ENCODE data around the gene PRSS16. TPM values are rescaled to one million over a fixed set of nuclear protein-coding genes. Genes with fewer than 3 reads are reported as not detected.

PRSS16 gene
- total RNA-seq, 1 donor from 2014 or later: 1.8 TPM

DNA sequence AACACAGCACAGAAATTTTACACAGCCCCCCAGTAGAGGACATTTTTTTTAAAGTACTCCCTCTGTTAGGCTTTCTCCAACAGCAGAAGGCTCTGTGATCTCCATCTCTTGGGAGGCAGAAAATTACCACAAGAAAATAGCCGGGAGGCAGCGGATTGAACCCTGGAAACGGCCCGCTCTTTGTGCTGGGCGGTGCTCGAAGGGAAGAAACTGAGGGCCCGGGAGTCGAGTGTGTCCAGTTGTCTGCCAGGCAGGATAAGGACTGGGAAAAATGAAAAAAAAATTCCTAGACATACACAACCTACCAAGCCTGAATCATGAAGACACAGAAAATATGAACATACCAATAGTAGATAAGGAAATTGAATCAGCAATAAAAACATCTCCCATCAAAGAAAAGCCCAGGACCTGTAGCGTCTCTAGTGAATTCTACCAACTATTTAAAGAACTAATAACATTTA, 33.1 kb downstream of the PRSS16 start:
- Mint-ChIP-seq H3K27ac (ENCODE audit: unreplicated experiment) (peak overlapping the region; percentile 65), H3K27me3 (ENCODE audit: low read depth) (peaks cover 29% of the 10 kb centered on the region), H3K4me1 (ENCODE audit: low read depth) (peaks cover 23% of the 10 kb centered on the region), H3K36me3 (ENCODE audit: low read depth) (peaks cover 2% of the 10 kb centered on the region), H3K4me3 (ENCODE audit: unreplicated experiment) (peak overlapping the region; percentile 84), H3K9me3 (ENCODE audit: low read depth) (no peaks in the 10 kb centered on the region)
- DNase-seq (ENCODE audit: low spot score): no peak
- TF ChIP-seq, protein P1, sequence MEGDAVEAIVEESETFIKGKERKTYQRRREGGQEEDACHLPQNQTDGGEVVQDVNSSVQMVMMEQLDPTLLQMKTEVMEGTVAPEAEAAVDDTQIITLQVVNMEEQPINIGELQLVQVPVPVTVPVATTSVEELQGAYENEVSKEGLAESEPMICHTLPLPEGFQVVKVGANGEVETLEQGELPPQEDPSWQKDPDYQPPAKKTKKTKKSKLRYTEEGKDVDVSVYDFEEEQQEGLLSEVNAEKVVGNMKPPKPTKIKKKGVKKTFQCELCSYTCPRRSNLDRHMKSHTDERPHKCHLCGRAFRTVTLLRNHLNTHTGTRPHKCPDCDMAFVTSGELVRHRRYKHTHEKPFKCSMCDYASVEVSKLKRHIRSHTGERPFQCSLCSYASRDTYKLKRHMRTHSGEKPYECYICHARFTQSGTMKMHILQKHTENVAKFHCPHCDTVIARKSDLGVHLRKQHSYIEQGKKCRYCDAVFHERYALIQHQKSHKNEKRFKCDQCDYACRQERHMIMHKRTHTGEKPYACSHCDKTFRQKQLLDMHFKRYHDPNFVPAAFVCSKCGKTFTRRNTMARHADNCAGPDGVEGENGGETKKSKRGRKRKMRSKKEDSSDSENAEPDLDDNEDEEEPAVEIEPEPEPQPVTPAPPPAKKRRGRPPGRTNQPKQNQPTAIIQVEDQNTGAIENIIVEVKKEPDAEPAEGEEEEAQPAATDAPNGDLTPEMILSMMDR (IDR thresholded peaks at IDR 0.05): no peak

DNA sequence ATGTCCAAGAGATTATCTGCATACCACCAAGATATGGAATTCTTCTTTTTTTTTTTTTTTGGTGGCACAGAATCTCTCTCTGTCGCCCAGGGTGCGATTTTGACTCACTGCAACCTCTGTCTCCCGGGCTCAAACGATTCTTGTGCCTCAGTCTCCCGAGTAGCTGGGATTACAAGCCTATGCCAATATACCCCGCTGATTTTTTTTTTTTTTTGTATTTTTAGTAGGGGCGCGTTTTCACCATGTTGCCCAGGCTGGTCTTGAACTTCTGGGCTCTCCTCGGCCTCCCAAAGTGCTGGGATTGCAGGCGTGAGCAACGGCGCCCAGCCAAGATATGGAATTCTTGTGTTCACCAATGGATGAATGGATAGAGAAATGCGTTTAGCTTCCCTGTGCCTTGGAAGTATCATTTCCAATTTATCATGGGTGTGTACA, 33.6 kb downstream of the PRSS16 start:
- H3K9me3 Mint-ChIP-seq (ENCODE audit: low read depth): no peaks in the 10 kb centered on the region
- H3K4me1 Mint-ChIP-seq (ENCODE audit: low read depth): peaks cover 20% of the 10 kb centered on the region
- H3K4me3 Mint-ChIP-seq (ENCODE audit: unreplicated experiment): peak overlapping the region; percentile 84
- H3K27ac Mint-ChIP-seq (ENCODE audit: unreplicated experiment): no peak overlapping the region
- TF ChIP-seq, protein P1 (IDR thresholded peaks at IDR 0.05): no peak
- no peak for DNase-seq (ENCODE audit: low spot score)
- peaks cover 1% of the 10 kb centered on the region for H3K36me3 Mint-ChIP-seq (ENCODE audit: low read depth)
- peaks cover 27% of the 10 kb centered on the region for H3K27me3 Mint-ChIP-seq (ENCODE audit: low read depth)

DNA sequence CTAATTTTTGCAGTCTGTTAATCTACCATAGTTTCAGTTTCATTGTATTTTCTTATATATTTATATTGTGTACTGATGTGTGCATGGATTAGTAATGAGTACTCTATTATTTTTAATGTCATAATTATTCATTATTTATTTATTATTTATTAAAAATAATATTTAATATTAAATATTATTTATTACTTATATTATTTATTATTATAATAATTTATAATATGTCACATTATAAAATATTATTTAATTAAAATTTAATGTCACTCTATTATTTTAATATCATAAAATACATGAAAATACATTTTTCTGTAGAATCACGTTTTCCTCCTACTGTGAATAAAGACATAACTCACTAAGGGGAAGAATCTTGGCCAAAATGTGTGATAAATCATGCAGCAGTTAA, 34.1 kb downstream of the PRSS16 start:
- Mint-ChIP-seq H3K4me1 (ENCODE audit: low read depth) (peaks cover 20% of the 10 kb centered on the region), H3K9me3 (ENCODE audit: low read depth) (peaks cover 3% of the 10 kb centered on the region), H3K4me3 (ENCODE audit: unreplicated experiment) (peak overlapping the region; percentile 84), H3K36me3 (ENCODE audit: low read depth) (no peaks in the 10 kb centered on the region), H3K27me3 (ENCODE audit: low read depth) (peaks cover 27% of the 10 kb centered on the region), H3K27ac (ENCODE audit: unreplicated experiment) (no peak overlapping the region)
- no peak for DNase-seq (ENCODE audit: low spot score)
- TF ChIP-seq, protein P1 (IDR thresholded peaks at IDR 0.05): no peak

DNA sequence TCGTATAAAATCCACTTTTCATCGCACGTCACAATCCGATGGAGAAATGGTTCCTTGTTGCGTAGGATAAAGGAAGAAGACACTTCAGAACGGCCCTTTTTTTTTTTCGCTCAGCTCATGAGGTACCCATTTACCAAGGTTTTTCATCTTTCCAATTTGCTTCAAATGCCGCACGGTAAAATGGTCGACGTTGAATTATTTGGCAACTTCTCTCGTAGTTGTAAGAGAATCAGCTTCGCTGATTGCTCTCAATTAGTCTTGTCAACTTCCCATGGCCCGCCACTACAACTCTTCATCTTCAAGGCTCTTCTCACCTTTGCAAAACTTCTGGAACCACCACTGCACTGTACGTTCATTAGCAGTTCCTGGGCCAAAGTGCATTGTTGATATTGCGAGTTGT, 35.8 kb downstream of the PRSS16 start:
- Mint-ChIP-seq H3K27ac (ENCODE audit: unreplicated experiment) (no peak overlapping the region), H3K9me3 (ENCODE audit: low read depth) (peaks cover 3% of the 10 kb centered on the region), H3K4me1 (ENCODE audit: low read depth) (peaks cover 28% of the 10 kb centered on the region), H3K36me3 (ENCODE audit: low read depth) (no peaks in the 10 kb centered on the region), H3K4me3 (ENCODE audit: unreplicated experiment) (no peak overlapping the region), H3K27me3 (ENCODE audit: low read depth) (peaks cover 27% of the 10 kb centered on the region)
- TF ChIP-seq, protein P1 (IDR thresholded peaks at IDR 0.05): no peak
- DNase-seq (ENCODE audit: low spot score): no peak

DNA sequence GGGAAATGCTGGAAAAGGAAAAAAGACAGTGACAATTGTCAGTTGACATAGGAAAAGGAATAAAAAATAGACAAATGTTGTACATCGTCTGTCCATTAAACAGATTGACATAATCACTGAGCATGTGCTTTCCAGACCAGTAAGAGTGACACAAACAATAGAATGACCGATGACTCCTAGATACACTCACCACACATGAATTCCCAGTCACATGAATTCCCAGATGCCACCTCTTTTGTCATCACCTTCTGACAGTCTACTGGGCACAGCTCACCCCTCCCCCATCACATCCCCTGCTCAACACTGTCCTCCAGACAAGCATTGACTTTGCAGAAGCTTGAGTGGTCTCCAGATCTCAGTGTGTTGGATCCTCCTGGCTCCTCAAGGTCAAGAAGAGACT, 38.6 kb downstream of the PRSS16 start:
- TF ChIP-seq, protein P1 (IDR thresholded peaks at IDR 0.05): no peak
- H3K27ac Mint-ChIP-seq (ENCODE audit: unreplicated experiment): no peak overlapping the region
- H3K4me3 Mint-ChIP-seq (ENCODE audit: unreplicated experiment): no peak overlapping the region
- no peaks in the 10 kb centered on the region for H3K36me3 Mint-ChIP-seq (ENCODE audit: low read depth)
- peaks cover 7% of the 10 kb centered on the region for H3K9me3 Mint-ChIP-seq (ENCODE audit: low read depth)
- peaks cover 26% of the 10 kb centered on the region for H3K4me1 Mint-ChIP-seq (ENCODE audit: low read depth)
- DNase-seq (ENCODE audit: low spot score): no peak
- H3K27me3 Mint-ChIP-seq (ENCODE audit: low read depth): peaks cover 49% of the 10 kb centered on the region
